HL-60/S4 treated with retinoic acid at 250 ng/mL for 4 days and 3 days (cell line): ENCODE data around the gene ACSBG1.
"Not testable (repeated sequence)": the region's sequence is repeated elsewhere in the genome, so short reads cannot be mapped to it uniquely, and the experiment has no call there.

Source experiments
- in situ Hi-C: fragments of 300-500 bp; cut with MboI; formaldehyde crosslinking; loops from 2 replicates; pipeline ENCODE4 v1.7.0; 2022; ENCODE audit warnings: low sequenced_read_pairs

Gene ACSBG1

GRCh38 chr15:78177447-78177873, 56.9 kb downstream of the ACSBG1 start:
- in situ Hi-C loops, result no loop called here

GRCh38 chr15:78175330-78175729, 59.0 kb downstream of the ACSBG1 start:
- in situ Hi-C loops, result no loop called here

- in situ Hi-C loops, result no loop called here
Measured at GRCh38 chr15:78174401-78174800, 60.0 kb downstream of the ACSBG1 start.

GRCh38 chr15:78171864-78172472, 62.4 kb downstream of the ACSBG1 start:
- in situ Hi-C loops, result no loop called here

- in situ Hi-C loops, result no loop called here
Measured at GRCh38 chr15:78170848-78171773, 63.3 kb downstream of the ACSBG1 start.

GRCh38 chr15:78168608-78169007, 65.8 kb downstream of the ACSBG1 start:
- in situ Hi-C loops, result no loop called here

GRCh38 chr15:78167227-78167888, 67.0 kb downstream of the ACSBG1 start:
- in situ Hi-C loops, result no loop called here

GRCh38 chr15:78164010-78164409, 70.4 kb downstream of the ACSBG1 start:
- in situ Hi-C loops, result no loop called here

GRCh38 chr15:78162038-78162437, 72.3 kb downstream of the ACSBG1 start:
- in situ Hi-C loops, result no loop called here

GRCh38 chr15:78159395-78159794, 75.0 kb downstream of the ACSBG1 start:
- in situ Hi-C loops, result no loop called here

- in situ Hi-C loops, result no loop called here
Measured at GRCh38 chr15:78157203-78157602, 77.2 kb downstream of the ACSBG1 start.

- in situ Hi-C loops, result no loop called here
Measured at GRCh38 chr15:78156653-78157052, 77.7 kb downstream of the ACSBG1 start.

GRCh38 chr15:78155355-78155939, 78.9 kb downstream of the ACSBG1 start:
- in situ Hi-C loops, result no loop called here

- in situ Hi-C loops, result no loop called here
Measured at GRCh38 chr15:78154955-78155354, 79.4 kb downstream of the ACSBG1 start.

GRCh38 chr15:78151075-78151474, 83.3 kb downstream of the ACSBG1 start:
- in situ Hi-C loops, result not testable (repeated sequence)

GRCh38 chr15:78149805-78150751, 84.3 kb downstream of the ACSBG1 start:
- in situ Hi-C loops, result no loop called here

- in situ Hi-C loops, result no loop called here
Measured at GRCh38 chr15:78149068-78149804, 85.1 kb downstream of the ACSBG1 start, which contains the start of gene IDH3A. IDH3A (plus strand) TSS chr15:78149362; CDS start chr15:78149404, 42 bp downstream.

- in situ Hi-C loops, result no loop called here
Measured at GRCh38 chr15:78148392-78149067, 85.8 kb downstream of the ACSBG1 start.

- in situ Hi-C loops, result no loop called here
Measured at GRCh38 chr15:78147566-78147965, 86.8 kb downstream of the ACSBG1 start.
